ENCODE measurements around the gene XAF1.
"Not testable (repeated sequence)": the region's sequence is repeated elsewhere in the genome, so short reads cannot be mapped to it uniquely, and the experiment has no call there.

Gene XAF1

GRCh38 chr17:6753546-6753945 is 2.3 kb upstream of the XAF1 start:
- peak; percentile 4 for DNase-seq (ENCODE audit: low read depth)

DNA sequence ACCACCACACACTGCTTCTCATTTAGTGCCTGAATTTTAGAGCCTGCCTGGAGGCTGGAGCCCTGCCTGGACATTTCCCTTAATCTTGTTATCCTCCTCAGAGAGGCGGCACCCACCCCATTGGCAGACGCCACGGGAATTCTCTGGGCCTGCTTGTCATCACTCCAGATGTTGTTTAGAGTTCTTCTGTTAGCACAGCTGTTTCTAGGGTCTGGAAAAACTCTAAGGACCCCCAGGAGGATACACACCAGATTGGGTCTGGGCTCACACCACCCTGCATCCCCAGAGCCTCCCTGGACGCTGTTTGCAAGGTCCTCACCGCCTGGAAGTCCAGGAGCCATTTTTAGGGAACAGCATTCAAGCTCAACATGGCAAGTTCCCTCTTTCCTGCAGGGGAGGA is 565 bp upstream of the XAF1 start:
- DNase-seq (ENCODE audit: low read depth) = no peak

- no peak for DNase-seq (ENCODE audit: low read depth)
Measured at GRCh38 chr17:6756425-6757031, 682 bp downstream of the XAF1 start.

- no peak for DNase-seq (ENCODE audit: low read depth)
Measured at GRCh38 chr17:6757747-6758146, 1.9 kb downstream of the XAF1 start.

DNA sequence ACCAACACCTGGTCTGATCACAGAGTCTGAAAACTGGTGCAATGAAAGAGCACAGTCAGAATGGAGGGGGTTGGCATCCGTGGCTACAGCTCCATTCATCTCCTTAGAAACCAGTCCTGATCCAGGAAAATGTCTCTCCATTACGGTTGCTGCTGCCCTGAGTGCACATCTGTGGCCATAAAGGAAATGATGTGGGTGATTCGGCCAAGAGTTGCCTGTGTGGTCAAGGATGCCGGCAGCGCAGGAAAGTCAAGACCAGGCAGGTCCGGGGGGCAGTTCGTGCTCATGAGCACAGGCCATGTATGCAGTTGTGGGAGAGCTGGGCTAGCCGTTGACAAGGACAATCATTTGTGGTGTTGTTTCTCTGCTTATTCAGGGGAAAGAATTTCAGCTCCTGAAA is 5.9 kb downstream of the XAF1 start:
- DNase-seq (ENCODE audit: low read depth) = no peak

- no peak for DNase-seq (ENCODE audit: low read depth)
Measured at GRCh38 chr17:6768447-6768846, 12.6 kb downstream of the XAF1 start.

DNA sequence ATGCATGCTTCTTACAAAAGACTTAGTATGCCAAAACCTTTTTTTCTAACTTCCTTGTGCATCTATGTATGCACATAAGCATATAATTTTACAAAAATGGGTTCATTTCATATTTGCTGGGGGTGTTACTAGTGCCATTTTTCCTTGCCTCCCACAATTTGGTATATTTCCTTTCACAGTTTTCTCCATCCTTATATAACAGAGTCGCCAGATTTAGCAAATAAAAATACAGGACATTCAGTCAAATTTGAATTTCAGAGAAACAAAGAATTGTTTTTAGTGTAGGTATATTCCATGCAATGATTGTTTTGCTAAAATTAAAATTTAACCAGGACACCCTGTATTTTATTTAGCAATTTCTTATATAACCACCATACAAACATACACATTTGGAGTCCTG is 16.2 kb downstream of the XAF1 start:
- no peak for DNase-seq (ENCODE audit: low read depth)

- not testable (repeated sequence) for DNase-seq (ENCODE audit: low read depth)
Measured at GRCh38 chr17:6774906-6775305, 19.1 kb downstream of the XAF1 start.

DNA sequence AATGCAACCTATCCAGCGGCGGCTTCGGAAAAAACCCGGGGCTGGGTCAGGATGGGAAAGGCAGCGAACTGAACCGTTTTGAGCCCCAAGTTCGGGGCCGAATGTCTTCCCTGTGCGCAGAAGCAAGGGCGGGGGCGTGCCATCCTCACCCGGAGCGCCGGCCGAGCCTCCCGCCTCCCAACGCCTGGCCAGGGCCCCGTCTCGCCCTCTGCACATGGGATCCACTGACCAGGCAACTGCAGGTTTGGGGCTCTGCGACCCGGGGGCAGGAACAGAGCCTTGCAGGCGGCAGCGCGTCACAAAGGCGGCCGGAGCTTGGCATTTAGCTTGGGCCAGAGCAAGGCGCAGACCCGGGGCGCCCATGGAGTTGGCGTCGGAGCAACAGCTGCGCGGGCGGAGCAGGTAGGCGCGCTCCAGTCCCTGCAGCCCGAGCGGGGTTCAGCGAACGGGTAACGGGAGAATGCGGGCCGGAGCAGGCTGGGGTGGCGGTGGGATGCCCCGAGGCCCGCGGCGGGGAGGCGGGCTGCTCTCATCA is 20.1 kb downstream of the XAF1 start, which contains the start of gene FBXO39:
Gene FBXO39, plus strand, starts transcription at position 345 of the 535 bp plus-strand sequence. CDS start 3,654 bp downstream, outside the sequence.
- DNase-seq (ENCODE audit: low read depth) = no peak

DNA sequence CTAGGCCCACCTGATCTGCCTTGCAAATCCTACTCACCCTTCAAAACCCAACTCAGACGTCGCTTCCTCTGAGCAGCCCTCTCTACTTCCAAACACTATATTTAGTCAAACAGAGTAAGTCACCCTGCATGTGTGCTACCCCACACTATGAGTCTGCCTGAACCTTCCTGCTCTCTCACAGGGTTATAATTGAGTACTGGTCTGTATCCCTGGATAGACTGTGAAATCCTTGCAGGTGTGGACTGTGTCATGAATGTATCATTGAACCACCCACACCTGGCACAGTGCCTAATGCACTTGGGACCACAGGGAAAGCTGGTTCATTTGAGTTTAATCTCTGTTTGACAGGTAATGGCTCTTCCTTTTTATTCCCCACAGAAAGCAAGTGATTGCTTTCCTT is 23.6 kb downstream of the XAF1 start:
- DNase-seq (ENCODE audit: low read depth) = no peak

DNA sequence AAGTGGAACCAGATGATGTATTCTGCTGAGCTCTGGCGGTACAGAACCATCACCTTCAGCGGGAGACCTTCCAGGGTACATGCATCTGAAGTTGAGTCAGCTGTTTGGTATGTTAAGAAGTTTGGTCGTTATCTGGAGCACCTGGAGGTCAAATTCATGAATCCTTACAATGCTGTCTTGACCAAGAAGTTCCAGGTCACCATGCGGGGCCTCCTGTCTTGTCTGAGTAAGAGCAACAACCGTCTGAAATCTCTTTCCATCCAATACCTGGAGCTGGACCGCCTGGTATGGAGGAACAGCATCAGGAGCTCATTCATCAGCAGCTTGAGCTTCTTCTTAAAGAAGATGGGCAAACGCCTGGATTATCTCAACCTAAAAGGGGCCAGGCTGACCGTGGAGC is 24.2 kb downstream of the XAF1 start:
- no peak for DNase-seq (ENCODE audit: low read depth)

DNA sequence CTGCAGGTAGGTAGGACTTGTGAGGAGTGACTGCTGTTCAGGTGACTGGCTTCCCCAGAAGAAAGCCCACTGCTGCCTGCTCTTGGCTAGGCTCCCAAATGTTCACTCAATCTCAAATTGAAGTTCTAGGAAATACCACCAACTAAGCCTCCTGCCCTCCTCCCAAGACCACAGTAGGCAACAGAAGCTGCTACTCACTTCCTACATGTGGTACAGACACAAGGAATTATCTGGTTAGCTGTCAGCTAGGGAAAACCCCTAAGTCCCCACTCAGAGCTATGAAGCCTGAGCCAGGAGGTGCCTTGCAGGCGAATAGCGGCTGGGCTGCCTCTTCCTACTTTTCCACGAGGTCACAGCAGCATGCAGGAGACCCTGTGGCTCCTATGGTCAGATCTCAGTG is 25.0 kb downstream of the XAF1 start:
- DNase-seq (ENCODE audit: low read depth) = no peak

GRCh38 chr17:6782244-6782643 is 26.4 kb downstream of the XAF1 start:
- no peak for DNase-seq (ENCODE audit: low read depth)

GRCh38 chr17:6786618-6787017 is 30.8 kb downstream of the XAF1 start:
- DNase-seq (ENCODE audit: low read depth) = peak; percentile 81

DNA sequence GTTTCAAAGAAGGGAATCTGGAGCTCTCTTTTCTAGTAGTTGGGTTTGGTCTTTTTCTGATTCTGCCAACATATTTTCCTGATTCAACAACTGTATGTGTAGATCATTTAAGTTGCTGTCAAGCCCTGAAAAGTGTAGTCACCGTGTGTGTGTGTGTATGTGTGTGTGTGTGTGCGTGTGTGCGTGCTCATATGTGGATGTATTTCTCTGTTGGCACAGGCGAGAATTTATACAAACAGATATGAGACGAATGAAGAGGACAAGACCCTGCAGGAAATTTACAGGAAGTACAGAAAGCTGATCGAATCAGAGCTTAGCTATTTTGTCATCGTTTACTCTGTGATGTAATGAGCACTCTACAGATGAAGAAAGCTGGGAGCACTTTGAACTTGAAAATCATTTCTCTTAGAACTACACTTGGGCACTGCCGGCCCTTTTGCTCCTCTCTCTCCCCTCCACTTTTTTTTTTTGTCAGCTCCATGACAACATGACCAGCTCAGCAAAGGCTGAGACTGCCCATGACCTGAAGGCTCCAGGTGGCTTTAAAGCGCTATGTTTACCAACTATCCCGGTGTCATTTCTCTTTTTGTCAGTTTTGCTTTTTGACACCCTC is 31.3 kb downstream of the XAF1 start:
- DNase-seq (ENCODE audit: low read depth) = no peak

GRCh38 chr17:6789146-6789545 is 33.3 kb downstream of the XAF1 start:
- DNase-seq (ENCODE audit: low read depth) = no peak

DNA sequence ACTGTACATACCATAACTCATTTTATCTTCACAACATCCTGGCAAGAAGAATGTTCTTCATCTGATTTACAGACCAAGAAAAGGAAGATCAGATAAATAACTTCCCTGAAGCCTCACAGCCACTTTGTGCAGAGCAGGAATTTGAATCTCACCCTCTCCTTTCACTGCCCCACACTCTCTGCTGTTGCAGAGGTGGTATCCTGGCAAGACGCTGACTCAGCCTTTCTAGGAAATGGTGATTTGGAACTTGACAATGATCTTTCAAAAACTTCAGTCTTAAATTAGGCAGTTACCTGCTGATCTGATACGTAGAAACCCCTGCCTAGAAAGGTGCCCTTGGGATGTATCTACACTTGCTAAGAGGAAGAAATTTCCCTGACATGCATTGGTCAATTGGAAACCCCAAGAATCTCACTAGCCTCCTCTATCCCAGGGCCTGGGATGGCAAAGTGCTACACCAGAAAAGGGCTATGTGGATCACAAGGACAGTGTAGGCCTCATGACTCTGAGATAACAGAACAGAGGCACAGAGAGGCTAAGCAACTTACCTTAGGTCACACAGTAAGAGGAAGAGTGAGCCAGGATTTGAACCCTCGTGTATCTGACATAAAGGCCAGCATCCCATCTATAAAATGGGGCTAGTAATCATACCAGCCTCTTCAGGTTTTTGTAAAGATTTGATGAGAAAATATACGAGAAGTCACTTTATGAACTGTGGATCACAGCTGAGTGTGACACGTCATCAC is 38.1 kb downstream of the XAF1 start:
- DNase-seq (ENCODE audit: low read depth) = no peak

DNA sequence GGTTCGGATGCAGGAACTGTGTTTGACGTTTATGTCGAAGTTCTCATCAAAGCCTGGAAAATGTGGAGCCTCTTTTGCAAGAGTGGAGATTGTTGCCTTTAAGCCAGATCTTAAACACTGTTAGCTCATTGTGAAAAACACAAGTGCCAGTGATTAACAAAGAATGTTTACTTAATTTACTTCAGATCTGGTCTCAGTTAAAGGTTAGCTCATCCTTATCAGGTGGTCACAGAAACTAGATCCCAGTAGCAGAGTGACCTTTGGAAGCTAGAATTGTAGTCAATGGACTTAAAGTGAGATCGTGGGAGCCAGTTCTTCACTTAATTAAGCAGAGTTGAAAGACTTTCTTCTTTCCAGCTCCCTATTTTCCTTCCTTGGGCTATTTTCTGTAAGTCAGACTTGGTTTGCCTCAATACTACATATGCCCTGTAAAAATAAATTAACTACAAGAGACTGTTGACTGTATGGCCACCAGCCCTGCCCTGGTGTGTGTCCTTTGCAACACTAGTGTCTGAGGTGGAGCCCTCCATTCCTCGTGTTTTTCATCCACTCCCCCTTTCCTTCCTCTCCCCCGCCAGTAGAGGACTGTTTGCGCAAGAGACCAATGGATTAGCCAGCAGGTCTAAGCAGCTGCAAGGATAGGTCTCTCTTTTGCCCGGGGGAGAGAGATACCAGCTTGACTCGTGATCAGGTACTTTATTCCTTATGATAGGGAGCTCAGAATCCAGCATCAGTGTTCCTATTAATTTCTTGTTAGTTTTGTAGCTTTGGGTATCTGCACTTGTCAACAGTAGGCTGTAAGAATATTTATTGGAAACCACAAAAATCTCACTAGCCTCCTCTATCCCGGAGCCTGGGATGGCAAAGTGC is 40.4 kb downstream of the XAF1 start:
- DNase-seq (ENCODE audit: low read depth) = no peak

DNA sequence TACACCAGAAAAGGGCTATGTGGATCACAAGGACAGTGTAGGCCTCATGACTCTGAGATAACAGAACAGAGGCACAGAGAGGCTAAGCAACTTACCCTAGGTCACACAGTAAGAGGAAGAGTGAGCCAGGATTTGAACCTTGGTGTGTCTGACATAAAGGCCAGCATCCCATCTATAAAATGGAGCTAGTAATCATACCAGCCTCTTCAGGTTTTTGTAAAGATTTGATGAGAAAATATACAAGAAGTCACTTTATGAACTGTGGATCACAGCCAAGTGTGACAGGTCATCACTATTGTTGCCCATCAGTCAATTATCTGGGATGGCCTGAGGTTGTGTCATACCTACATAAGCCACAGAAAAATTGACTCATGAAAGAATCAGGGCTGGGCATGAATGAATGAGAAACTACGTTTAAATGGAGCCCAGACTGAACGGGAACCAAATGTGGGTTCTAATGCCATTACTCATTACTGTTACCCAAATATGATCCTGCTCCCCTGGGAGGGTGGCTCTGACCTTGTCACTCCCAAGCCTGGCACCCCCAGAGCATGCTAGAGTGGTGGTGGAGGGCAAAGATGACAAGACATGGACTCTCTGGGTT is 41.1 kb downstream of the XAF1 start:
- no peak for DNase-seq (ENCODE audit: low read depth)

DNA sequence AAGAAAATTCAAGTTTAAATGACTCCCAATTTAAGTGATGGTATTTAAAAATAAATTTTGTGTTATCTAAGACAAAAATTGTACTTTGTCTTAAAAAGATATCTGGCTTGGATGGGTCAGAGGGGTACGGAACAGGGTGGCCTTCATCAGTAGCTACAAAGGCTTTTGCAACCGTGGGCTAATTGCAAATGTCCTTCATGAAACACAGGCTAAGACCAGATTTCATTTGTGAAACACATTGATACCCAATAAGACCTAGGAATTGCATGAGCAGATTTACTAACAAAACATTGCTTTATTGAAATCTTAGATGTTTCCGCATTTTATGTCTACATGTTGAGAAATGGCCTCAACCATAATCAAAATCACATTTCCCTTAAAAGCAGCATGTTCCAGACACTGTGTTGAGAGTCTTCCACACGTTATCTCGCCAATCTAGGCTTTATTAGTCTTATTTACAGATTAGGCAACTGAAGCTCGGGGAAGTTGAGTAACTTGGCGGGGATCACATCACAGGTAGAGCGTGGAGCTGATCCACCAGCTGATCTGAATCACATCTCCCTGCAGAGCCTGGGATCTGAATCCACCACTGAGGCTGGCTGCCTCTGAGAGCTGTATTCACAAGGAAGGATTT is 42.0 kb downstream of the XAF1 start:
- peak; percentile 39 for DNase-seq (ENCODE audit: low read depth)

GRCh38 chr17:6799738-6800137 is 43.9 kb downstream of the XAF1 start:
- no peak for DNase-seq (ENCODE audit: low read depth)
